ENCODE measurements around the gene RAP1B. TPM values are rescaled to one million over a fixed set of nuclear protein-coding genes. Genes with fewer than 3 reads are reported as not detected.

The RAP1B gene
- total and polyA plus RNA-seq, 2 of the 4 experiments (the other 2 are of a cell fraction): 159 to 200 TPM

DNA sequence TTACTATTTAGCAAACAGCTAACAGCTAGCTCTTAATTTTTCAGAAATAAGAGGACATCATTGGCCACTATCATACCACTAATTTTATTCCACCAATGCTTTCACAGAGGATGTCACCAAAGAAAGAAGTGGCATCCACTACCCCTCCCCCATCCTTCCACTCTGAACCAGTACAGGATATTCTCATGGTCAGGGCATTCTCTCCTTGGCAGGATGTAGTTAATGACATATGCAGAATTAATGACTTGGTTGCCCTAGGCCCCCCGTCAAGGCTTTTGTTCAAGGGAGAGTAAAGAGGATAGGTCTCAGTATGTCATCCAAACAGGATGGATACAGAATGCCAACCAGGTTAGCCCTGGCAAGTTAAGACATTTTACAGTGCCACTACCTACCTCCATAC lies 57.2 kb downstream of the RAP1B start:
- dilution Hi-C loops (cut with HindIII; ENCODE audit: low sequenced_read_pairs, unreplicated experiment) (no loop called here), intact Hi-C loops (cut with micrococcal nuclease) (no loop called here), in situ Hi-C loops (cut with MboI; ENCODE audit: low sequenced_read_pairs) (no loop called here)
- DNase-seq (no peak), ATAC-seq (ENCODE audit: low read depth) (no peak)
- H4K20me1 ChIP-seq (ENCODE audit: insufficient read depth, low read length): no peaks in the 10 kb centered on the region
- H3K79me1 ChIP-seq (ENCODE audit: low read depth in 1 of 2, low read length in 2 of 2): no peaks in the 10 kb centered on the region; a peak in 1 of 4 replicates
- no peak overlapping the region for H3K18ac ChIP-seq (ENCODE audit: low read depth, low read length)
- H2AK5ac ChIP-seq (ENCODE audit: low read depth, low read length): no peak overlapping the region
- no peak overlapping the region for H3K4me2 ChIP-seq (ENCODE audit: low read depth, low read length)
- H3K9me3 ChIP-seq (ENCODE audit: control insufficient read depth, insufficient read depth, low read length): no peaks in the 10 kb centered on the region
- no peak overlapping the region for H3K4me3 ChIP-seq (ENCODE audit: insufficient read depth, low read depth, low read length)
- no peak overlapping the region for H3K9ac ChIP-seq (ENCODE audit: low read depth, low read length)
- H2AK9ac ChIP-seq (replicated peaks; ENCODE audit: low read depth, low read length, poor library complexity): no peak overlapping the region
- CTCF ChIA-PET: no interaction called here
- H3K27me3 ChIP-seq (ENCODE audit: control insufficient read depth, insufficient read depth, low read length): no peaks in the 10 kb centered on the region
- no peak overlapping the region for H3K56ac ChIP-seq (ENCODE audit: extremely low read depth, insufficient read depth, low read length)
- no peak overlapping the region for H2BK20ac ChIP-seq (ENCODE audit: low read depth, low read length)
- no TSS peak for BruUV-seq (replicated peaks)
- no peak overlapping the region for H2AFZ ChIP-seq (replicated peaks; ENCODE audit: low read length, poor library complexity)
- WGBS, 2 experiments (ENCODE audit: extremely low coverage in 2 of 2, insufficient read length in 1 of 2): no CpG with 5 or more reads among the region's 1 CpG
- peaks cover 7% of the 10 kb centered on the region; the same call in 1 of the 2 replicates for H3K36me3 ChIP-seq (ENCODE audit: control insufficient read depth, insufficient read depth, low read length)
- H4K8ac ChIP-seq (ENCODE audit: low read depth in 2 of 2, low read length in 2 of 2): no peak overlapping the region
- H3K4me1 ChIP-seq (ENCODE audit: control insufficient read depth, insufficient read depth, low read length): no peaks in the 10 kb centered on the region
- no peak overlapping the region for H2BK120ac ChIP-seq (ENCODE audit: low read depth, low read length)
- H2BK5ac ChIP-seq (ENCODE audit: low read depth, low read length, poor library complexity, severe bottlenecking): no peak overlapping the region
- no peak overlapping the region for H3K27ac ChIP-seq (ENCODE audit: insufficient read depth, low read length)
- H4K91ac ChIP-seq (ENCODE audit: insufficient read depth, low read depth, low read length): no peak overlapping the region
- no peak overlapping the region for H3K14ac ChIP-seq (replicated peaks; ENCODE audit: low read depth, low read length)
- no peaks in the 10 kb centered on the region for H3K9me1 ChIP-seq (ENCODE audit: insufficient read depth, low read length)
- no peak overlapping the region for H3K23ac ChIP-seq (ENCODE audit: low read depth, low read length)
- TF ChIP-seq FOS (IDR thresholded peaks at IDR 0.05; ENCODE audit: low read depth, low read length): no peak
- TF ChIP-seq CHD1 (IDR thresholded peaks at IDR 0.05; ENCODE audit: low read depth, low read length): no peak
- no peak for TF ChIP-seq MXI1 (IDR thresholded peaks at IDR 0.05; ENCODE audit: borderline replicate concordance, low read depth, low read length)
- TF ChIP-seq RFX5 (IDR thresholded peaks at IDR 0.05; ENCODE audit: low read depth, low read length): no peak
- no peak for TF ChIP-seq SMC3 (IDR thresholded peaks at IDR 0.05; ENCODE audit: low read depth, low read length)
- no peak for TF ChIP-seq RCOR1 (IDR thresholded peaks at IDR 0.05; ENCODE audit: insufficient replicate concordance, low read length)
- TF ChIP-seq, protein P1, sequence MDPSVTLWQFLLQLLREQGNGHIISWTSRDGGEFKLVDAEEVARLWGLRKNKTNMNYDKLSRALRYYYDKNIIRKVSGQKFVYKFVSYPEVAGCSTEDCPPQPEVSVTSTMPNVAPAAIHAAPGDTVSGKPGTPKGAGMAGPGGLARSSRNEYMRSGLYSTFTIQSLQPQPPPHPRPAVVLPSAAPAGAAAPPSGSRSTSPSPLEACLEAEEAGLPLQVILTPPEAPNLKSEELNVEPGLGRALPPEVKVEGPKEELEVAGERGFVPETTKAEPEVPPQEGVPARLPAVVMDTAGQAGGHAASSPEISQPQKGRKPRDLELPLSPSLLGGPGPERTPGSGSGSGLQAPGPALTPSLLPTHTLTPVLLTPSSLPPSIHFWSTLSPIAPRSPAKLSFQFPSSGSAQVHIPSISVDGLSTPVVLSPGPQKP (IDR thresholded peaks at IDR 0.05; ENCODE audit: borderline replicate concordance, low read depth, low read length): no peak
- no peak for TF ChIP-seq CEBPB (IDR thresholded peaks at IDR 0.05; ENCODE audit: low read depth, low read length)
- TF ChIP-seq, protein P2, sequence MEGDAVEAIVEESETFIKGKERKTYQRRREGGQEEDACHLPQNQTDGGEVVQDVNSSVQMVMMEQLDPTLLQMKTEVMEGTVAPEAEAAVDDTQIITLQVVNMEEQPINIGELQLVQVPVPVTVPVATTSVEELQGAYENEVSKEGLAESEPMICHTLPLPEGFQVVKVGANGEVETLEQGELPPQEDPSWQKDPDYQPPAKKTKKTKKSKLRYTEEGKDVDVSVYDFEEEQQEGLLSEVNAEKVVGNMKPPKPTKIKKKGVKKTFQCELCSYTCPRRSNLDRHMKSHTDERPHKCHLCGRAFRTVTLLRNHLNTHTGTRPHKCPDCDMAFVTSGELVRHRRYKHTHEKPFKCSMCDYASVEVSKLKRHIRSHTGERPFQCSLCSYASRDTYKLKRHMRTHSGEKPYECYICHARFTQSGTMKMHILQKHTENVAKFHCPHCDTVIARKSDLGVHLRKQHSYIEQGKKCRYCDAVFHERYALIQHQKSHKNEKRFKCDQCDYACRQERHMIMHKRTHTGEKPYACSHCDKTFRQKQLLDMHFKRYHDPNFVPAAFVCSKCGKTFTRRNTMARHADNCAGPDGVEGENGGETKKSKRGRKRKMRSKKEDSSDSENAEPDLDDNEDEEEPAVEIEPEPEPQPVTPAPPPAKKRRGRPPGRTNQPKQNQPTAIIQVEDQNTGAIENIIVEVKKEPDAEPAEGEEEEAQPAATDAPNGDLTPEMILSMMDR (conservative IDR thresholded peaks at IDR 0.05; ENCODE audit: low read depth, low read length): no peak
- no peak for TF ChIP-seq POLR2A (IDR thresholded peaks at IDR 0.05; ENCODE audit: low read depth, low read length)
- TF ChIP-seq RAD21 (IDR thresholded peaks at IDR 0.05; ENCODE audit: low read length): no peak
- no peak for TF ChIP-seq MAFK (IDR thresholded peaks at IDR 0.05; ENCODE audit: low read depth, low read length)
- TF ChIP-seq NFE2L2 (IDR thresholded peaks at IDR 0.05; ENCODE audit: low read depth, low read length): no peak
- TF ChIP-seq, protein P3, sequence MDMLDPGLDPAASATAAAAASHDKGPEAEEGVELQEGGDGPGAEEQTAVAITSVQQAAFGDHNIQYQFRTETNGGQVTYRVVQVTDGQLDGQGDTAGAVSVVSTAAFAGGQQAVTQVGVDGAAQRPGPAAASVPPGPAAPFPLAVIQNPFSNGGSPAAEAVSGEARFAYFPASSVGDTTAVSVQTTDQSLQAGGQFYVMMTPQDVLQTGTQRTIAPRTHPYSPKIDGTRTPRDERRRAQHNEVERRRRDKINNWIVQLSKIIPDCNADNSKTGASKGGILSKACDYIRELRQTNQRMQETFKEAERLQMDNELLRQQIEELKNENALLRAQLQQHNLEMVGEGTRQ (IDR thresholded peaks at IDR 0.05; ENCODE audit: low read depth, low read length): no peak
- H2BK15ac ChIP-seq (ENCODE audit: low read depth, low read length): no peak overlapping the region
- POLR2A ChIA-PET (ENCODE audit: unreplicated experiment): no interaction called here
- H3K4ac ChIP-seq (ENCODE audit: low read depth, low read length): no peak overlapping the region
- H4K5ac ChIP-seq (ENCODE audit: low read depth, low read length): no peak overlapping the region

All from IMR-90 (cell line).